Caco-2 (cell line): ENCODE results near the gene ACSM6. TPM values are rescaled to one million over a fixed set of nuclear protein-coding genes. Genes with fewer than 3 reads are reported as not detected.

Experiments used
- BruUV-seq: library from RNA; stranded (reverse); fragments of 400-500 nt; replicated peaks from 2 replicates; lab custom pipeline; 2021; lab: Mats Ljungman, UMichigan
- CTCF ChIA-PET: fragments of 300-600 bp; sonication (Branson Sonifier 250); formaldehyde crosslinking; loops from one replicate; lab custom pipeline; 2022; ENCODE audit warnings: antibody characterized with exemption; lab: Charles Lee
- POLR2A ChIA-PET: fragments of 300-600 bp; sonication (Branson Sonifier 250); formaldehyde crosslinking; loops from one replicate; lab custom pipeline; 2022; ENCODE audit warnings: antibody characterized with exemption; lab: Charles Lee
- DNase-seq, 2 experiments: peaks; one replicate each; pipeline versions ENCODE4 v3.0.0 to v3.0.0-alpha.2; 2020 to 2022
- H3K27me3 ChIP-seq: replicated peaks from 2 replicates; pipeline ENCODE4 v1.6.0; 2011; ENCODE audit warnings: low read length; ENCODE audit not compliant: control insufficient read depth, insufficient read depth
- H3K36me3 ChIP-seq: 2 replicates; pipeline ENCODE4 v1.5.1; 2011; ENCODE audit warnings: low read length; ENCODE audit not compliant: control insufficient read depth, insufficient read depth
- H3K4me1 ChIP-seq: fragments of 250-450 bp; sonication (Bioruptor Pico); 2 replicates; pipeline ENCODE4 v1.5.1; 2020; ENCODE audit warnings: mild to moderate bottlenecking
- H3K4me3 ChIP-seq: 2 replicates; pipeline ENCODE4 v1.5.1; 2011; ENCODE audit warnings: low read depth, mild to moderate bottlenecking, control low read depth, low read length
- H3K9me3 ChIP-seq: fragments of 250-450 bp; sonication (Bioruptor Pico); 2 replicates; pipeline ENCODE4 v1.5.1; 2020; ENCODE audit warnings: mild to moderate bottlenecking, moderate library complexity
- H3K27ac Mint-ChIP-seq: one replicate; pipeline ENCODE4 v1.8.0; 2022; ENCODE audit warnings: mixed read lengths; ENCODE audit not compliant: unreplicated experiment
- H3K27me3 Mint-ChIP-seq: one replicate; pipeline ENCODE4 v1.8.0; 2022; ENCODE audit warnings: mixed read lengths; ENCODE audit not compliant: insufficient read depth, unreplicated experiment
- H3K36me3 Mint-ChIP-seq: one replicate; pipeline ENCODE4 v1.8.0; 2022; ENCODE audit warnings: mild to moderate bottlenecking, mixed read lengths; ENCODE audit not compliant: insufficient read depth, unreplicated experiment
- H3K4me1 Mint-ChIP-seq: one replicate; pipeline ENCODE4 v1.8.0; 2022; ENCODE audit warnings: low read depth, mixed read lengths; ENCODE audit not compliant: unreplicated experiment
- H3K4me3 Mint-ChIP-seq: one replicate; pipeline ENCODE4 v1.8.0; 2022; ENCODE audit warnings: mild to moderate bottlenecking, moderate library complexity, mixed read lengths; ENCODE audit not compliant: unreplicated experiment
- H3K9me3 Mint-ChIP-seq: one replicate; pipeline ENCODE4 v1.8.0; 2022; ENCODE audit warnings: mixed read lengths; ENCODE audit not compliant: unreplicated experiment
- CTCF ChIP-seq, 2 experiments: fragments of 200-600 bp in 1 of 2; IDR thresholded peaks; 1 replicate in 1 of 2; 2 replicates in 1 of 2; pipeline versions ENCODE4 v1.5.1 to v1.8.0; 2011 to 2022; ENCODE audit warnings: antibody characterized with exemption in 1 of 2, control low read depth in 1 of 2, inconsistent platforms in 1 of 2, low read depth in 1 of 2, low read length in 1 of 2, mild to moderate bottlenecking in 1 of 2, moderate library complexity in 1 of 2; ENCODE audit not compliant: insufficient read depth in 1 of 2, severe bottlenecking in 1 of 2, unreplicated experiment in 1 of 2
- intact Hi-C: fragments of 100-400 bp; cut with micrococcal nuclease; formaldehyde crosslinking; loops from one replicate; pipeline ENCODE4 v1.10.0; 2022; ENCODE audit not compliant: unreplicated experiment
- total RNA-seq: library from RNA; stranded (reverse); gene quantifications from 2 replicates; pipeline ENCODE4 v1.2.3, GENCODE V29; 2022

Gene ACSM6
- total RNA-seq, 1 experiment from 2014 or later, result not detected

GRCh38 chr10:95247200-95247880 is 53.3 kb downstream of the ACSM6 start:
- no peaks in the 10 kb centered on the region for H3K9me3 Mint-ChIP-seq
- no peak for DNase-seq
- H3K4me1 ChIP-seq, result peaks cover 26% of the 10 kb centered on the region
- CTCF ChIA-PET, result interaction anchor here (0.6 to 4.2 kb wide), 10 partner anchors 17 to 116 kb away, joined by 3 to 64 read pairs (median 4); no protein-coding TSS in a partner anchor
- POLR2A ChIA-PET, result interaction anchor here (1.2 kb wide), 1 partner anchor 19 kb away, joined by 3 read pairs; no protein-coding TSS in a partner anchor
- no peaks in the 10 kb centered on the region for H3K9me3 ChIP-seq
- H3K27ac Mint-ChIP-seq, result peak overlapping the region; percentile 84
- peaks cover 8% of the 10 kb centered on the region for H3K36me3 ChIP-seq
- BruUV-seq, result no TSS peak
- no peaks in the 10 kb centered on the region for H3K27me3 Mint-ChIP-seq
- no peaks in the 10 kb centered on the region for H3K27me3 ChIP-seq
- peaks cover 35% of the 10 kb centered on the region for H3K4me1 Mint-ChIP-seq
- no peak overlapping the region for H3K4me3 Mint-ChIP-seq
- intact Hi-C loops, result loop anchor here (2.0 to 5.0 kb wide), 2 partner anchors 13 to 355 kb away; no protein-coding TSS in a partner anchor
- TF ChIP-seq CTCF (IDR thresholded peaks at IDR 0.05; ENCODE audit: insufficient read depth in 1 of 2, low read depth in 1 of 2, low read length in 1 of 2, severe bottlenecking in 1 of 2, unreplicated experiment in 1 of 2), result no peak
- no peak overlapping the region for H3K4me3 ChIP-seq
- H3K36me3 Mint-ChIP-seq, result peaks cover 98% of the 10 kb centered on the region

GRCh38 chr10:95247881-95248583 is 54.0 kb downstream of the ACSM6 start:
- POLR2A ChIA-PET, result interaction anchor here (1.2 kb wide), 1 partner anchor 19 kb away, joined by 3 read pairs; no protein-coding TSS in a partner anchor

More at GRCh38 chr10:95247881-95248583, 54.0 kb downstream of the ACSM6 start:
- H3K27me3 Mint-ChIP-seq, result no peaks in the 10 kb centered on the region
- no peak overlapping the region for H3K4me3 ChIP-seq
- no TSS peak for BruUV-seq
- peaks cover 31% of the 10 kb centered on the region for H3K4me1 ChIP-seq
- TF ChIP-seq CTCF (IDR thresholded peaks at IDR 0.05; ENCODE audit: insufficient read depth in 1 of 2, low read depth in 1 of 2, low read length in 1 of 2, severe bottlenecking in 1 of 2, unreplicated experiment in 1 of 2), result no peak
- no peak overlapping the region for H3K4me3 Mint-ChIP-seq
- no peaks in the 10 kb centered on the region for H3K9me3 Mint-ChIP-seq
- peaks cover 6% of the 10 kb centered on the region for H3K36me3 ChIP-seq
- no peaks in the 10 kb centered on the region for H3K27me3 ChIP-seq
- peaks cover 42% of the 10 kb centered on the region for H3K4me1 Mint-ChIP-seq
- H3K9me3 ChIP-seq, result no peaks in the 10 kb centered on the region
- CTCF ChIA-PET, result interaction anchor here (1.9 to 4.2 kb wide), 3 partner anchors 16 to 115 kb away, joined by 7 to 64 read pairs (median 8); no protein-coding TSS in a partner anchor
- H3K27ac Mint-ChIP-seq, result peak overlapping the region; percentile 84
- intact Hi-C loops, result loop anchor here (2.0 to 5.0 kb wide), 2 partner anchors 13 to 354 kb away; no protein-coding TSS in a partner anchor
- DNase-seq, result peak in 1 of 2 experiments; percentile 51
- H3K36me3 Mint-ChIP-seq, result peaks cover 98% of the 10 kb centered on the region
